GM19025 (cell line): ENCODE data around the gene KRTAP13-2.

Experiments
- ATAC-seq: cut with Tn5 transposase; IDR thresholded peaks from one replicate; pipeline ENCODE4 v1.9.1; 2021; ENCODE audit warnings: mild to moderate bottlenecking, low read depth, moderate library complexity; ENCODE audit not compliant: unreplicated experiment

The KRTAP13-2 gene

GRCh38 chr21:30329203-30329875 lies 42.7 kb downstream of the KRTAP13-2 start:
- ATAC-seq: no peak

GRCh38 chr21:30326390-30326789 lies 45.7 kb downstream of the KRTAP13-2 start:
- ATAC-seq: no peak
